ENCODE measurements around the gene CAPZB.

CAPZB gene

GRCh38 chr1:19333587-19334354 lies 151.6 kb downstream of the CAPZB start:
- in situ Hi-C loops (cut with MboI; ENCODE audit: low pct_unique_long_range_greater_than_20kb, low sequenced_read_pairs, unreplicated experiment), result no loop called here
- TF ChIP-seq CTCF (IDR thresholded peaks at IDR 0.05; ENCODE audit: extremely low read depth, insufficient read depth, missing control alignments), result no peak

GRCh38 chr1:19332832-19333231 lies 152.5 kb downstream of the CAPZB start:
- no peak for DNase-seq (ENCODE audit: low spot score)
- in situ Hi-C loops (cut with MboI; ENCODE audit: low pct_unique_long_range_greater_than_20kb, low sequenced_read_pairs, unreplicated experiment), result no loop called here
- TF ChIP-seq CTCF (IDR thresholded peaks at IDR 0.05; ENCODE audit: extremely low read depth, insufficient read depth, missing control alignments), result no peak

More at GRCh38 chr1:19333587-19334354, 151.6 kb downstream of the CAPZB start:
- no peak for DNase-seq (ENCODE audit: low spot score)

- TF ChIP-seq CTCF (IDR thresholded peaks at IDR 0.05; ENCODE audit: extremely low read depth, insufficient read depth, missing control alignments), result no peak
- no peak for DNase-seq (ENCODE audit: low spot score)
These were observed 154.0 kb downstream of the CAPZB start for GRCh38 chr1:19331262-19331878.

GRCh38 chr1:19330449-19331135 lies 154.7 kb downstream of the CAPZB start:
- no peak for DNase-seq (ENCODE audit: low spot score)
- in situ Hi-C loops (cut with MboI; ENCODE audit: low pct_unique_long_range_greater_than_20kb, low sequenced_read_pairs, unreplicated experiment), result no loop called here
- TF ChIP-seq CTCF (IDR thresholded peaks at IDR 0.05; ENCODE audit: extremely low read depth, insufficient read depth, missing control alignments), result no peak

More at GRCh38 chr1:19331262-19331878, 154.0 kb downstream of the CAPZB start:
- in situ Hi-C loops (cut with MboI; ENCODE audit: low pct_unique_long_range_greater_than_20kb, low sequenced_read_pairs, unreplicated experiment), result no loop called here

- no peak for TF ChIP-seq CTCF (IDR thresholded peaks at IDR 0.05; ENCODE audit: extremely low read depth, insufficient read depth, missing control alignments)
- in situ Hi-C loops (cut with MboI; ENCODE audit: low pct_unique_long_range_greater_than_20kb, low sequenced_read_pairs, unreplicated experiment), result no loop called here
- DNase-seq (ENCODE audit: low spot score), result no peak
These were observed 155.7 kb downstream of the CAPZB start for GRCh38 chr1:19329611-19330010.

- no peak for DNase-seq (ENCODE audit: low spot score)
- TF ChIP-seq CTCF (IDR thresholded peaks at IDR 0.05; ENCODE audit: extremely low read depth, insufficient read depth, missing control alignments), result no peak
- in situ Hi-C loops (cut with MboI; ENCODE audit: low pct_unique_long_range_greater_than_20kb, low sequenced_read_pairs, unreplicated experiment), result no loop called here
These were observed 156.2 kb downstream of the CAPZB start for GRCh38 chr1:19329188-19329587.

All from GM13977 (cell line).